ENCODE results near the gene IFNK.

IFNK gene

DNA sequence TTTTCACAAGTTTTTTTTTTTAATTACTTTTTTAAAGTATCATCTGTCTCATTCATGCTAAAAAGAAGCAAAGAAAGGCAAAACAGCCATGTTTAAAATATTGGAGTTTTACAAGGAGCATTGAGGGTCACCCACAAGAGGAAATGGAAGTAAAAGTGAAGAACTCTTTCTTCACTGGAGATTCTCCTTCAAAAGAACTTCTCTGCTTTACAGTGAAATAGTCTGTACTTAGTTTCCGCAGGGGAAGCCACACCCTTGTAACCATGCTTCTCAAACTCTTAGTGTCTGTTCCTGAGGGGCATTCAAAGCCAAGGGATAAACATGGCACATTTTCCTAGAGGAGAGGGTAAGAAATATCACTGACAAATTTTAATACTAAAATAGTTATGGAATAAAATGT is 40.6 kb downstream of the IFNK start:
- Histone ChIP-seq H3K9ac (ENCODE audit: low read depth, low read length) (no peak overlapping the region), H3K27me3 (ENCODE audit: control insufficient read depth, insufficient read depth, low read length) (no peaks in the 10 kb centered on the region), H3K36me3 (ENCODE audit: control insufficient read depth, insufficient read depth, low read length) (no peaks in the 10 kb centered on the region), H3K9me3 (ENCODE audit: control insufficient read depth, insufficient read depth, low read length) (no peaks in the 10 kb centered on the region), H3K4me3 (ENCODE audit: low read depth, low read length) (no peak overlapping the region), H3K4me1 (ENCODE audit: control insufficient read depth, insufficient read depth, low read length) (no peaks in the 10 kb centered on the region)

DNA sequence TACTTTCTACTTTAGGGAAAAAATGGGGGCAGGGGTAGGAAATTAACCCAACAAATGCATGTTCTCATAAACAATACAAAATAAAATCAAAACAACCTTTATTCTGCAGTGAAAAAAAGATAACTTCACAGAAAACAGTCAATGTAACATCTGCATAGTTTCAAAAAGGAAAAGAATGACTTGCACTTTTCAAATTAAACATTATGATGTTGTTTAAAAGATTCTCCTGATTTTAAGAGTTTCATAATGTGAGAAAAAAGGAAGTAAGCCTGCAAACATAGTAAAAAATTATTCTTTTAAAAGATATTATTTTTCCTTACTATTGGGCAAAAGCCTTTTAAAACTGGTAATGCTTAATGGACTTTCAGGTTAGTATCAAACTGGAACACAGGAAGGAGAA is 41.6 kb downstream of the IFNK start:
- Histone ChIP-seq H3K27me3 (ENCODE audit: control insufficient read depth, insufficient read depth, low read length) (no peaks in the 10 kb centered on the region), H3K4me1 (ENCODE audit: control insufficient read depth, insufficient read depth, low read length) (no peaks in the 10 kb centered on the region), H3K9ac (ENCODE audit: low read depth, low read length) (no peak overlapping the region), H3K9me3 (ENCODE audit: control insufficient read depth, insufficient read depth, low read length) (no peaks in the 10 kb centered on the region), H3K36me3 (ENCODE audit: control insufficient read depth, insufficient read depth, low read length) (no peaks in the 10 kb centered on the region), H3K4me3 (ENCODE audit: low read depth, low read length) (no peak overlapping the region)

DNA sequence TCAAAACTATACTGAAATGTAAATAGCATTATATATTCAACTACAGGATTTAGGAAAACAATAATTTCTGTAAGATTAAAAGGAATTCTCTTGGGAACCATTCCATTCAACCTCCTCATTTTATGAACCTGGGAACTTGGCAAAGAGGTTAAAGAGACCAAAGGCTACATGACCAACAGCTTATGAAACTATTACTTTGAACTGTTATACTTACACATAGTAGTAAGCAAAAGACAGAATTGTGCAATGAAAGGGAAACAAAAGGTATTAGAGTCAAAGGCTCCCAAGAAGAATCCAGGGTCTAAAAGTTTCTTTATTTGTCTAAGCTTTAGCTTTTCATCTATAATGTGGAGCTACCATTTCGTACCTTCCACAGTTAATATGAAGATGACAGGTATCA is 42.0 kb downstream of the IFNK start:
- no peaks in the 10 kb centered on the region for H3K4me1 ChIP-seq (ENCODE audit: control insufficient read depth, insufficient read depth, low read length)
- H3K36me3 ChIP-seq (ENCODE audit: control insufficient read depth, insufficient read depth, low read length), result no peaks in the 10 kb centered on the region
- H3K9ac ChIP-seq (ENCODE audit: low read depth, low read length), result no peak overlapping the region
- H3K27me3 ChIP-seq (ENCODE audit: control insufficient read depth, insufficient read depth, low read length), result no peaks in the 10 kb centered on the region
- no peaks in the 10 kb centered on the region for H3K9me3 ChIP-seq (ENCODE audit: control insufficient read depth, insufficient read depth, low read length)
- H3K4me3 ChIP-seq (ENCODE audit: low read depth, low read length), result no peak overlapping the region

DNA sequence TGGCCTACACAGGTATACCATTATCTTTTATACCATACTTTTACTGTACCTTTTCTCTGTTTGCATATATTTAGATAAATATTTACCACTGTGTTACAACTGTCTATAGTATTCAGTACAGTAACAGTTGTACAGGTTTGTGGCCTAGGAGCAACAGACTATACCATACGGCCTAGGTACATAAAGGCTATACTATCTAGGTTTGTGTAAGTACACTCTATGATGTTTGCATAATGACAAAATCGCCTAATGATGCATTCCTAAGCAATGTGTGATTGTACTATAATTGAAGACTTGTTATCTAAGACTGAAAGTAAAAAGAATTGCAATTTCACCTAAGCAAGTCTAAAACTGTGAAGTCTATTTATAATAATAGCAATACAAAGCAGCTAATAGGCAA is 45.3 kb downstream of the IFNK start:
- Histone ChIP-seq H3K36me3 (ENCODE audit: control insufficient read depth, insufficient read depth, low read length) (no peaks in the 10 kb centered on the region), H3K4me3 (ENCODE audit: low read depth, low read length) (no peak overlapping the region), H3K9me3 (ENCODE audit: control insufficient read depth, insufficient read depth, low read length) (no peaks in the 10 kb centered on the region), H3K9ac (ENCODE audit: low read depth, low read length) (no peak overlapping the region), H3K4me1 (ENCODE audit: control insufficient read depth, insufficient read depth, low read length) (peaks cover 7% of the 10 kb centered on the region), H3K27me3 (ENCODE audit: control insufficient read depth, insufficient read depth, low read length) (no peaks in the 10 kb centered on the region)

DNA sequence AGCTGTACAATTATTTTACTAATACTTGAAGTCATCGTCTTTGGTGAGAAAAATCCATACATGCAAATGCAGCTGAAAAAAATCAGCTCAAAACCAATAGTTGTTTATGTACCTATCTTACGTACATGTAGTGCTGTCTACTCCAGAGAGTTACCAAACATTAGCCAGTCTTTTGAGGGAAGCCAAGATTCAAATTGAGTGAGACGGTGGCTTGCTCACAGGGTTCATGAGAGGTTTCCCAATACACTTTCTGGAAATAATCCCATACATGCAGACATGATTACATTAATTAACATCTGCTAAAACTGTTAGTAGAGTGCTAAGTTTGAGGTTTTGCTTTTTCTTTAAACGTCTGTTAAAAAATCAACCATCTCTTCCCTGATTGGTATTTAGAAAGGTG is 46.9 kb downstream of the IFNK start:
- H3K9me3 ChIP-seq (ENCODE audit: control insufficient read depth, insufficient read depth, low read length), result no peaks in the 10 kb centered on the region
- no peak overlapping the region for H3K9ac ChIP-seq (ENCODE audit: low read depth, low read length)
- peaks cover 7% of the 10 kb centered on the region for H3K4me1 ChIP-seq (ENCODE audit: control insufficient read depth, insufficient read depth, low read length)
- no peak overlapping the region for H3K4me3 ChIP-seq (ENCODE audit: low read depth, low read length)
- no peaks in the 10 kb centered on the region for H3K36me3 ChIP-seq (ENCODE audit: control insufficient read depth, insufficient read depth, low read length)
- peaks cover 6% of the 10 kb centered on the region for H3K27me3 ChIP-seq (ENCODE audit: control insufficient read depth, insufficient read depth, low read length)

DNA sequence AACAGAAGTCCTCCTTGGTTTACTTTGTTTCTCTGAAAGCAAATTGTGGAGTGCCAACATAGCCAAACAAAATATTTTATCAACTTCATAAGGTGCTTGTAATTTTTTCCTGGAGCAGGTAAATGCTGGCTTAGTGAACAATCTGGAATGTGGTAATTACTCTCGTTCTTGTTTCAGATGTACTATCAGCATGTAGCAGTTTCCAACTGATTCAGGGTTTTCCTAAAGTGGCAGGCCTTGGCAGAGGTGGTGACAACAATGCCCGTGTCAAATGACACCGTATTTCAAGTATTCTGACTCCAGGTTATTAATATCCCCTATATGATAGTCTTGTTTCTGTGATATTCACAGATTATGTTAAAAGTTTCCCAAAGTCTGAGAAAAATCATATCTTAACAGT is 48.0 kb downstream of the IFNK start:
- Histone ChIP-seq H3K4me3 (ENCODE audit: low read depth, low read length) (peak overlapping the region; percentile 75), H3K9ac (ENCODE audit: low read depth, low read length) (no peak overlapping the region), H3K9me3 (ENCODE audit: control insufficient read depth, insufficient read depth, low read length) (no peaks in the 10 kb centered on the region), H3K27me3 (ENCODE audit: control insufficient read depth, insufficient read depth, low read length) (peaks cover 6% of the 10 kb centered on the region), H3K36me3 (ENCODE audit: control insufficient read depth, insufficient read depth, low read length) (no peaks in the 10 kb centered on the region), H3K4me1 (ENCODE audit: control insufficient read depth, insufficient read depth, low read length) (peaks cover 7% of the 10 kb centered on the region)

DNA sequence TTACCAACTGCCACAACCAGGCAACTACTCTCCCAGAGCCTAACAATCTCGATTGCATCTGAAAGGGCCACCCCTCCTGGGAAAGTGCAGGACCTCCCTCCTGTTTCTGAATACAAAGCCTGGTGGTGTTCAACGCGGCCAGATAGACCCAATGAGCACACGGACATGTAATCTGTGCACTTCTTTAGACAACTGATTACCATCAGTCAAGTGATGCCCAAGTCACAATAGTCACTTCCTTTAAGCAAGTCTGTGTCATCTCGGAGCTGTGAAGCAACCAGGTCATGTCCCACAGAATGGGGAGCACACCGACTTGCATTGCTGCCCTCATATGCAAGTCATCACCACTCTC is 48.5 kb downstream of the IFNK start:
- peaks cover 6% of the 10 kb centered on the region for H3K27me3 ChIP-seq (ENCODE audit: control insufficient read depth, insufficient read depth, low read length)
- H3K9me3 ChIP-seq (ENCODE audit: control insufficient read depth, insufficient read depth, low read length), result no peaks in the 10 kb centered on the region
- peak overlapping the region; percentile 81 for H3K9ac ChIP-seq (ENCODE audit: low read depth, low read length)
- peaks cover 7% of the 10 kb centered on the region for H3K4me1 ChIP-seq (ENCODE audit: control insufficient read depth, insufficient read depth, low read length)
- no peaks in the 10 kb centered on the region for H3K36me3 ChIP-seq (ENCODE audit: control insufficient read depth, insufficient read depth, low read length)
- peak overlapping the region; percentile 75 for H3K4me3 ChIP-seq (ENCODE audit: low read depth, low read length)

DNA sequence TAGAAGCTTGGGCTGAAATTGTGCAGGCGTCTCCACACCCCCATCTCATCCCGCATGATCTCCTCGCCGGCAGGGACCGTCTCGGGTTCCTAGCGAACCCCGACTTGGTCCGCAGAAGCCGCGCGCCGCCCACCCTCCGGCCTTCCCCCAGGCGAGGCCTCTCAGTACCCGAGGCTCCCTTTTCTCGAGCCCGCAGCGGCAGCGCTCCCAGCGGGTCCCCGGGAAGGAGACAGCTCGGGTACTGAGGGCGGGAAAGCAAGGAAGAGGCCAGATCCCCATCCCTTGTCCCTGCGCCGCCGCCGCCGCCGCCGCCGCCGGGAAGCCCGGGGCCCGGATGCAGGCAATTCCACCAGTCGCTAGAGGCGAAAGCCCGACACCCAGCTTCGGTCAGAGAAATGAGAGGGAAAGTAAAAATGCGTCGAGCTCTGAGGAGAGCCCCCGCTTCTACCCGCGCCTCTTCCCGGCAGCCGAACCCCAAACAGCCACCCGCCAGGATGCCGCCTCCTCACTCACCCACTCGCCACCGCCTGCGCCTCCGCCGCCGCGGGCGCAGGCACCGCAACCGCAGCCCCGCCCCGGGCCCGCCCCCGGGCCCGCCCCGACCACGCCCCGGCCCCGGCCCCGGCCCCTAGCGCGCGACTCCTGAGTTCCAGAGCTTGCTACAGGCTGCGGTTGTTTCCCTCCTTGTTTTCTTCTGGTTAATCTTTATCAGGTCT is 49.0 kb downstream of the IFNK start, which contains the start of gene C9orf72:
C9orf72 (minus strand) TSS at position 564 of the 716 bp plus-strand sequence. CDS start 6,361 bp downstream, outside the sequence.
- no peaks in the 10 kb centered on the region for H3K36me3 ChIP-seq (ENCODE audit: control insufficient read depth, insufficient read depth, low read length)
- H3K27me3 ChIP-seq (ENCODE audit: control insufficient read depth, insufficient read depth, low read length), result peaks cover 6% of the 10 kb centered on the region
- H3K9me3 ChIP-seq (ENCODE audit: control insufficient read depth, insufficient read depth, low read length), result peaks cover 1% of the 10 kb centered on the region
- peaks cover 7% of the 10 kb centered on the region for H3K4me1 ChIP-seq (ENCODE audit: control insufficient read depth, insufficient read depth, low read length)
- peak within 1 kb of the TSS; percentile 81 for H3K9ac ChIP-seq (ENCODE audit: low read depth, low read length)
- H3K4me3 ChIP-seq (ENCODE audit: low read depth, low read length), result peak within 1 kb of the TSS; percentile 82

DNA sequence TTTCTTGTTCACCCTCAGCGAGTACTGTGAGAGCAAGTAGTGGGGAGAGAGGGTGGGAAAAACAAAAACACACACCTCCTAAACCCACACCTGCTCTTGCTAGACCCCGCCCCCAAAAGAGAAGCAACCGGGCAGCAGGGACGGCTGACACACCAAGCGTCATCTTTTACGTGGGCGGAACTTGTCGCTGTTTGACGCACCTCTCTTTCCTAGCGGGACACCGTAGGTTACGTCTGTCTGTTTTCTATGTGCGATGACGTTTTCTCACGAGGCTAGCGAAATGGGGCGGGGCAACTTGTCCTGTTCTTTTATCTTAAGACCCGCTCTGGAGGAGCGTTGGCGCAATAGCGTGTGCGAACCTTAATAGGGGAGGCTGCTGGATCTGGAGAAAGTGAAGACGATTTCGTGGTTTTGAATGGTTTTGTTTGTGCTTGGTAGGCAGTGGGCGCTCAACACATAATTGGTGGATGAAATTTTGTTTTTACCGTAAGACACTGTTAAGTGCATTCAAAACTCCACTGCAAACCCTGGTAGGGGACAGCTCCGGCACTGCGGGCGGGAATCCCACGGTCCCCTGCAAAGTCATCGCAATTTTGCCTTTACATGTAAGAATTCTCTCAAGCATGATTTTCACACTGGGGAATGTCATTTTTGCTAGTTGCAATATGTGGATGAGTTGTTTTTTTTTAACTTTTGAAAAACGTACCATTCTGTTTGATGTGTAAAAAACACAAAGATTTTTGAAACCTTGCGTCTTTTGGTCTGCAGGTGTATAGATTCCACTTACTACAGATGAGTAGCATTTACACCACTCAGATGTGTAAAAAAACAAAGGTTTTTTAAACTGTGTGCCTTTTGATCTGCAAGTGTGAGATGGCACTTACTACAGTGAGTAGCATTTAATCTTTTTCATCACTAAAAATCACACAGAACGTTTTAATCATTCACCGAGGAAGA is 49.8 kb downstream of the IFNK start:
- peaks cover 3% of the 10 kb centered on the region for H3K9me3 ChIP-seq (ENCODE audit: control insufficient read depth, insufficient read depth, low read length)
- H3K9ac ChIP-seq (ENCODE audit: low read depth, low read length), result peak overlapping the region; percentile 62
- peaks cover 7% of the 10 kb centered on the region for H3K4me1 ChIP-seq (ENCODE audit: control insufficient read depth, insufficient read depth, low read length)
- peaks cover 6% of the 10 kb centered on the region for H3K27me3 ChIP-seq (ENCODE audit: control insufficient read depth, insufficient read depth, low read length)
- H3K36me3 ChIP-seq (ENCODE audit: control insufficient read depth, insufficient read depth, low read length), result no peaks in the 10 kb centered on the region
- H3K4me3 ChIP-seq (ENCODE audit: low read depth, low read length), result peak overlapping the region; percentile 82

Data from iPS-15b (cell line).